ENCODE measurements around the gene PFKL. TPM values are rescaled to one million over a fixed set of nuclear protein-coding genes. Genes with fewer than 3 reads are reported as not detected.

The PFKL gene
- total and polyA plus RNA-seq, 2 donors: 49.6 to 82.7 TPM

DNA sequence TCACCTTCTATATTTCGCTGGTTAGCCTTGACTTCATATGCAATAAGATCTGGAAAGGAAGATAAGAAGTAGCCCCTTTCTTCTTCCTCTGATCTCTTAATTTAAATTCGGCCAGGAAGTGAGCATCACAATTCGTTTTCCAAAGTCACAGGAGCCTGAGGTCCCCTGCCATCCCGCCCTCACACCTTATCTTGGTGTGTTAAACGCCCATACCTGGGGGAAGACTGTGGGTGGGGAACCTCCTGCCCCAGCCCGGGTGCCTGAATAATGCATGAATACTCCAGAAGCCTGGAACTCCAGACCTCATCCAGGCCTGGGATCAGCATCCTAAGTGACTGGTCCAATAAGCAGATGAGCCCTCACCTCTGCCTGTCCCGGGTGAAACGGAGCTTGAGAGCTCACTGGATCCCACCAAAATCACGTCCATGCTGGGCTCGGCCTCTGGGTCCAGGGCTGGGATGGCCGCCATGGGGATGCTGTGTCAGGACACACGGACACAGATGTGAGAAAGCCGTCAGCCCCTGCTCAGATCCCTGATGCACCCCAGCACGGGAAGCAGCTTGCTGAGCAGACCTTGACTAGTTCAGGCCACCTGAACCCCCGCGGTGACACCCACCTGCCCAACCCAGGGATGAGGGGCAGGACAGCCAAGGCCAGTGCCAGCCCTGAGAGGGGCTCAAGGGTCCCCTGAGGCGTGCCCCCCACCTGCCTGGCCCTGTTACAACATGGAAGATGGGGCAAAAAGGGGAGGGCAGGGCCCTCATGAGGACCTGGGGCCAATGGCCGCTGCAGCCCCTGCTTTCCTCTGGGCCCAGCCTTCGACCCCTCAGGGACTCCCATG is 38.8 kb upstream of the PFKL start:
- H3K27ac ChIP-seq (ENCODE audit: low read depth in 1 of 2, low read length in 1 of 2): no peak overlapping the region
- H3K4me3 ChIP-seq (ENCODE audit: low read length in 2 of 2): no peak overlapping the region
- 94% methylated on average over 19 of the region's 19 CpGs for WGBS
- no peaks in the 10 kb centered on the region for H3K4me1 ChIP-seq (ENCODE audit: control insufficient read depth in 2 of 2, insufficient read depth in 2 of 2, low read length in 2 of 2)
- no peaks in the 10 kb centered on the region for H3K9me3 ChIP-seq (ENCODE audit: control insufficient read depth in 2 of 2, insufficient read depth in 1 of 2, low read length in 1 of 2)
- no peak for DNase-seq (ENCODE audit: low read depth in 6 of 9, low spot score in 9 of 9)
- H3K27me3 ChIP-seq (ENCODE audit: control insufficient read depth in 2 of 2, insufficient read depth in 1 of 2, low read length in 1 of 2): no peaks in the 10 kb centered on the region
- H3K36me3 ChIP-seq (ENCODE audit: control insufficient read depth in 2 of 2, insufficient read depth in 2 of 2, low read length in 1 of 2): no peaks in the 10 kb centered on the region

DNA sequence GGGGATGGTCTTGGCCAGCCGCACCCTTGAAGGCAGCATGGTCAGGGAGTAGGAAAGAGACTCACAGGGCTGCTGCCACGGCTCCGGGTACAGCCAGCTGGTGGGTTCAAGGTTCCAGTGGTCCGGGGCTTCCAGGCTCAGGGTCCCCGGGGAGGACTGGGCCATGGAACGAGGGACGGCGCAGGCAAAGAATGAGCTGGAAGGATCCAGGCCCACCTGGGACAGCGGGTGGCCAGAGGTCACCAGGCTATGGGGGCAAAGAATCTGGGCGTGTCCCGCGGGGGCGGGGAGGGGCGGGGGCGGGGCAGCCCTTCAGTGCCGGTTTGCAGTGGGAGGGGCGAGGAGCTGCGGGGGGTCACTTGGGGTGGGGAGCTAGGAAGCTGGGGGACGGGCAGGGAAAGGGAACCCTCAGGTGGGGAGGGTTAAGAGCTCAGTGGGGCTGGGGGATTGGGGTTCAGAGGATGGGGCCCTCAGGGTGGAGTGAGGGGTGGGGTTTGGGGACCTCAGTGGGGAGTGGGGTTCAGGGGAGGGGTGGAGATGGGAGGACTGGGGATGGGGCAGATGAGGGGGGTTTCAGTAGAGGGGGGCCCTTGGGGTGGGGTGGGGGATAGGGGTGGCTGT is 38.1 kb upstream of the PFKL start, which contains the start of gene DNMT3L:
Gene DNMT3L (minus strand): TSS at position 223 of the 621 bp plus-strand sequence. CDS start 638 bp downstream, outside the sequence.
- no peaks in the 10 kb centered on the region for H3K36me3 ChIP-seq (ENCODE audit: control insufficient read depth in 2 of 2, insufficient read depth in 2 of 2, low read length in 1 of 2)
- no peak for DNase-seq (ENCODE audit: low read depth in 6 of 9, low spot score in 9 of 9)
- no peak within 1 kb of the TSS for H3K4me3 ChIP-seq (ENCODE audit: low read length in 2 of 2)
- no peaks in the 10 kb centered on the region for H3K9me3 ChIP-seq (ENCODE audit: control insufficient read depth in 2 of 2, insufficient read depth in 1 of 2, low read length in 1 of 2)
- no peaks in the 10 kb centered on the region for H3K4me1 ChIP-seq (ENCODE audit: control insufficient read depth in 2 of 2, insufficient read depth in 2 of 2, low read length in 2 of 2)
- H3K27me3 ChIP-seq (ENCODE audit: control insufficient read depth in 2 of 2, insufficient read depth in 1 of 2, low read length in 1 of 2): no peaks in the 10 kb centered on the region
- 91% methylated on average over 19 of the region's 19 CpGs for WGBS
- H3K27ac ChIP-seq (ENCODE audit: low read depth in 1 of 2, low read length in 1 of 2): no peak within 1 kb of the TSS

DNA sequence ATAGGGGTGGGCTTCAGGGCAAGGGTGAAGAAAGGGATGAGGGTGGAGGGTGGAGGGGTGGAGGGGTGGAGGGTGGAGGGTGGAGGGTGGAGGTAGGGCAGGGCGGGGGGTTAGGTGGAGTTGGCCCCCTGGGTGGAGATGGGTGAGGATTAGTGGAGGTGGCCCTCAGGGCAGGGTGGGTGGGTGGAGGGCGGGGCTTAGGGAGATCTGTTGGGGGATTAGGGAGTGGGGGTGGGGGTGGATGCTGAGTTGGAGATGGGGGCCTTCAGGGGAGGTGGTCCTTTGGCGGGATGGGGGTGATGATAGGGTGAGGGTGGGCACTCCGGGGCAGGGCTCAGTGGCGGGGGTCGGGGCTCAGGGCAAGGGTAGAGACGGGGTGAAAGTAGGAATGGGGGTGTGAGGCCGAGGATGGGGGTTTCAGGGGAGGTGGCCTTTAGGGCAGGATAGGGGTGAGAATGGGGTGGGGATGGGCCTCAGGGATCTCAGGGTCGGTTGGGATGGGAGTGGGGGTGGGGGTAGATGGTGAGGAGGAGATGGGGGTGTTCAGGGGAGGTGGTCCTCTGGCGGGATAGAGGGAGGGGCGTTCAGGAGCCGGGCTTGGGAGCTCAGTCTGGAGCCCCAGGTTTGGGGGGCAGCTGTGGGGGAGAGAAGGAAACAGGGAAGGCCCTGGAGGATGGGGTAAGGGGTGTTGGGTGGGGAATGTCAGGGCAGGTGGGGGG is 37.4 kb upstream of the PFKL start:
- Histone ChIP-seq H3K9me3 (ENCODE audit: control insufficient read depth in 2 of 2, insufficient read depth in 1 of 2, low read length in 1 of 2) (no peaks in the 10 kb centered on the region), H3K27ac (ENCODE audit: low read depth in 1 of 2, low read length in 1 of 2) (no peak overlapping the region), H3K27me3 (ENCODE audit: control insufficient read depth in 2 of 2, insufficient read depth in 1 of 2, low read length in 1 of 2) (no peaks in the 10 kb centered on the region), H3K4me1 (ENCODE audit: control insufficient read depth in 2 of 2, insufficient read depth in 2 of 2, low read length in 2 of 2) (no peaks in the 10 kb centered on the region), H3K36me3 (ENCODE audit: control insufficient read depth in 2 of 2, insufficient read depth in 2 of 2, low read length in 1 of 2) (no peaks in the 10 kb centered on the region), H3K4me3 (ENCODE audit: low read length in 2 of 2) (no peak overlapping the region)
- 94% methylated on average over 12 of the region's 12 CpGs for WGBS
- no peak for DNase-seq (ENCODE audit: low read depth in 6 of 9, low spot score in 9 of 9)

DNA sequence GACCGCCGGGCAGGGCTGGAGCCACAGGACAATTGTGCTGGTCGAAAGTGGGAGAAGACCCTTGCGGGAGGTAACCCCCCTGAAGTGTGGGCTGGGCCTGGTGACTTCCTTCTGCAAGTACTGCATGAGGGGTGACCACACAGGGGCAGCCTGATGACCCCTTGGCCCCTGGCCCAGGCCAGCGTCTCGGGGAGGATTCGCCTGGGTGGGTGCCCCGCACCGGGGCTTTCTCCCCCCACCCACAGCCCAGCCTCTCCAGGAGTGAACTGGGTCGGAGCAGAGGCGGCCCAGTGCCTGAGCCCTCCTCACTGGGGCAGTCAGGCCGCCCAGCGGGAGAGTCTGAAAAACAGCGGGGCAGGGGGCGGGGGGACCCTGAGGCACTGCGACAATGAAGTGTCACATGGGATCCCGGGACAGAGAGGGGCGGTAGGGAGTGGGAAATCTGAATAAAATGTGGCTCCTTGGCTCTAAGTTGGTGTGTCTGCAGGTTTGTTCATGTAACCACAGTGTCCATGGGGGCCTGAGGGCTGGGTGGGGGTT is 36.6 kb upstream of the PFKL start:
- Histone ChIP-seq H3K27me3 (ENCODE audit: control insufficient read depth in 2 of 2, insufficient read depth in 1 of 2, low read length in 1 of 2) (no peaks in the 10 kb centered on the region), H3K36me3 (ENCODE audit: control insufficient read depth in 2 of 2, insufficient read depth in 2 of 2, low read length in 1 of 2) (no peaks in the 10 kb centered on the region), H3K9me3 (ENCODE audit: control insufficient read depth in 2 of 2, insufficient read depth in 1 of 2, low read length in 1 of 2) (no peaks in the 10 kb centered on the region), H3K27ac (ENCODE audit: low read depth in 1 of 2, low read length in 1 of 2) (no peak overlapping the region), H3K4me1 (ENCODE audit: control insufficient read depth in 2 of 2, insufficient read depth in 2 of 2, low read length in 2 of 2) (no peaks in the 10 kb centered on the region), H3K4me3 (ENCODE audit: low read length in 2 of 2) (no peak overlapping the region)
- 91% methylated on average over 18 of the region's 18 CpGs for WGBS
- DNase-seq (ENCODE audit: low read depth in 6 of 9, low spot score in 9 of 9): no peak

DNA sequence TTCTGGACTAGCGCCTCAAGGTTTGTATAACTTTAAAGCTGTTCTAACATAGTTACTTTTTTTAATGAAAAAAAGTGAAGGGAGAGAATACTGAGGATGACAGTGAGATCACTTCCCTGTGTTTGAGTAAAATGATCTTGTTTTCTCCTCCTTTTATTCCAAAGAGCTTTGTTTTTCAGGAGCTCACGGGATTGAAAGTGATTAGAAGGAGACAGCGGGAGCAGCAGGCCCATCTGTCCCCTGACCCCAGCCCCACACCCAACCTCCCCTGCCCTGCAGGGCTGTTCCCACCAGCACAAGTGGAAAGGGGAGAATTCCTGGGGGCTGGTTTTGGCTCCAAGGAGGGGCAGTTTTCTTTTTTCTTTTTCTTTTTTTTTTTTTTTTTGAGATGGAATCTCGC is 36.1 kb upstream of the PFKL start:
- Histone ChIP-seq H3K9me3 (ENCODE audit: control insufficient read depth in 2 of 2, insufficient read depth in 1 of 2, low read length in 1 of 2) (no peaks in the 10 kb centered on the region), H3K27me3 (ENCODE audit: control insufficient read depth in 2 of 2, insufficient read depth in 1 of 2, low read length in 1 of 2) (no peaks in the 10 kb centered on the region), H3K4me3 (ENCODE audit: low read length in 2 of 2) (no peak overlapping the region), H3K27ac (ENCODE audit: low read depth in 1 of 2, low read length in 1 of 2) (no peak overlapping the region), H3K36me3 (ENCODE audit: control insufficient read depth in 2 of 2, insufficient read depth in 2 of 2, low read length in 1 of 2) (no peaks in the 10 kb centered on the region), H3K4me1 (ENCODE audit: control insufficient read depth in 2 of 2, insufficient read depth in 2 of 2, low read length in 2 of 2) (no peaks in the 10 kb centered on the region)
- no peak for DNase-seq (ENCODE audit: low read depth in 6 of 9, low spot score in 9 of 9)
- 96% methylated on average over 4 of the region's 4 CpGs for WGBS

DNA sequence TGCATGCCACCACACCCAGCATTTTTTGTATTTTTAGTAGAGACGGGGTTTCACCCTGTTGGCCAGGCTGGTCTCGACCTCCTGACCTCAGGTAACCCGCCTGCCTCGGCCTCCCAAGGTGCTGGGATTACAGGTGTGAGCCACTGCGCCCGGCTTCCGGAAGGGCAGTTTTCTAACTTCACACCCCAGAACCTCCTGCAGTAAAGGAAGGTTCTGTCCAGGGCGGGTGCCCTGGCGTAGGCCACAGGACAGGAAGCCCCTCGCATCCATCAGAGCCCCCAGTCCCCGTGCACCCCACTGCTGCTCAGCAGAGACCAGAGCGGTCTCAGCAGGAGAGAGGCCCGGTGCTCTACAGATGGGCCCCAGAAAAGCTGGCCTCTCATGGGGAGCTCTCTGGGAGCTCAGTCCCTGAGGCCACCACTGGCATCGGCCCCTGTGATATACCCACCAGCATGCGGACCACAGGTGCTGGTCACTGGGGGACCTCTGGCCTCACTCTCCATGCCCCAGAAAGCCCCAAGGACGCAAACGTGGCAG is 34.1 kb upstream of the PFKL start:
- Histone ChIP-seq H3K36me3 (ENCODE audit: control insufficient read depth in 2 of 2, insufficient read depth in 2 of 2, low read length in 1 of 2) (no peaks in the 10 kb centered on the region), H3K27me3 (ENCODE audit: control insufficient read depth in 2 of 2, insufficient read depth in 1 of 2, low read length in 1 of 2) (no peaks in the 10 kb centered on the region), H3K9me3 (ENCODE audit: control insufficient read depth in 2 of 2, insufficient read depth in 1 of 2, low read length in 1 of 2) (no peaks in the 10 kb centered on the region), H3K27ac (ENCODE audit: low read depth in 1 of 2, low read length in 1 of 2) (no peak overlapping the region), H3K4me3 (ENCODE audit: low read length in 2 of 2) (no peak overlapping the region), H3K4me1 (ENCODE audit: control insufficient read depth in 2 of 2, insufficient read depth in 2 of 2, low read length in 2 of 2) (no peaks in the 10 kb centered on the region)
- WGBS: 95% methylated on average over 17 of the region's 17 CpGs
- DNase-seq (ENCODE audit: low read depth in 6 of 9, low spot score in 9 of 9): no peak

DNA sequence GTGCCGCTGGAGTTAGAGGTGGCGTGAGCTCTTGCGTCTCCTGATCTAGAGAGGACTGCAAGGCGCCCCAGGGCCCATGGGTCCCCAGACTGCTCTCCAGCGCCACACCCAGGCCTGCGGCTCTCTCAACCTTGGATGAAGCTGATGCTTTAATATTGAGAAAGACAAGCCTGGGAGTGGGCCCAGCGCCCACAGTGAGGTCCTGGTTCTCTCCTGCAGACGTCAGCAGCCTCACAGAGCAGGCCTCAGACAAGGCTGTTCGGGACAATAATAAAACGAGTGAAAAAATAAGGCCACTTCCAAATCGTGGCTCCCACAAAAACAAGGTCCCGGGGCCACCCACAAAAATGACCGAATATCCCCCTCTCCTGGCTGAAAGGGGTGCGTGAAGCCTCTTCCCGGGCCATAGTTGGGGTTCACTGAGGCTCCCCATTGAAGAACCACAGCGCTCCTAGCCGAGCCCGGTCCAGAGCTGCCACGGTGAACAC is 32.2 kb upstream of the PFKL start:
- Histone ChIP-seq H3K27ac (ENCODE audit: low read depth in 1 of 2, low read length in 1 of 2) (no peak overlapping the region), H3K4me3 (ENCODE audit: low read length in 2 of 2) (no peak overlapping the region), H3K4me1 (ENCODE audit: control insufficient read depth in 2 of 2, insufficient read depth in 2 of 2, low read length in 2 of 2) (no peaks in the 10 kb centered on the region), H3K27me3 (ENCODE audit: control insufficient read depth in 2 of 2, insufficient read depth in 1 of 2, low read length in 1 of 2) (no peaks in the 10 kb centered on the region), H3K9me3 (ENCODE audit: control insufficient read depth in 2 of 2, insufficient read depth in 1 of 2, low read length in 1 of 2) (no peaks in the 10 kb centered on the region), H3K36me3 (ENCODE audit: control insufficient read depth in 2 of 2, insufficient read depth in 2 of 2, low read length in 1 of 2) (no peaks in the 10 kb centered on the region)
- DNase-seq (ENCODE audit: low read depth in 6 of 9, low spot score in 9 of 9): no peak
- WGBS: 87% methylated on average over 19 of the region's 19 CpGs

DNA sequence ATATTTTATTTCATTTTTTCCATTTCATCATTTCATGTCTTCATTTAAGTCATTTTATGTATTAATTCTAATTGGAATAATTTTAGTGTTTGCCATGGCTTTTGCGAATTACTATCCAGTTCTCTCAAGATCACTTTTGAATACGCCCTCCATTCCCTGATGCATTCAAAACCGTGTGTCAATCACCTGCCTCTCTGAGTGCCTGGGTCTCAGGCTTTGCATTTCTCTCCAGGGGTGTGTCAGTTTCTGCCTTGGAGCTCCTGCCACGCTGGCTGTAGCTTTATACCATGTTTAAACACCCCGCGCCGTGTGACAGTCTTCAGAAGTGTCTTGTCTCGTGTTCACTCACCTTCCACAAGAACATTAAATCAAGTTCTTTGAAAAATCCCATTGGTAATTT is 30.8 kb upstream of the PFKL start:
- H3K4me1 ChIP-seq (ENCODE audit: control insufficient read depth in 2 of 2, insufficient read depth in 2 of 2, low read length in 2 of 2): no peaks in the 10 kb centered on the region
- H3K27ac ChIP-seq (ENCODE audit: low read depth in 1 of 2, low read length in 1 of 2): no peak overlapping the region
- 87% methylated on average over 8 of the region's 8 CpGs for WGBS
- no peak for DNase-seq (ENCODE audit: low read depth in 6 of 9, low spot score in 9 of 9)
- no peaks in the 10 kb centered on the region for H3K36me3 ChIP-seq (ENCODE audit: control insufficient read depth in 2 of 2, insufficient read depth in 2 of 2, low read length in 1 of 2)
- no peak overlapping the region for H3K4me3 ChIP-seq (ENCODE audit: low read length in 2 of 2)
- H3K9me3 ChIP-seq (ENCODE audit: control insufficient read depth in 2 of 2, insufficient read depth in 1 of 2, low read length in 1 of 2): no peaks in the 10 kb centered on the region
- H3K27me3 ChIP-seq (ENCODE audit: control insufficient read depth in 2 of 2, insufficient read depth in 1 of 2, low read length in 1 of 2): no peaks in the 10 kb centered on the region
